Epithelial cell of esophagus (primary cell): ENCODE measurements around the gene ARSB.

Source experiments
- DNase-seq: peaks from one replicate; pipeline ENCODE4 v3.0.0; 2010; ENCODE audit warnings: low read depth
- H3K4me3 ChIP-seq: 2 replicates; pipeline ENCODE4 v1.5.1; 2011; ENCODE audit warnings: mild to moderate bottlenecking, low read length, control low read depth
- TF ChIP-seq, protein P1 (sequence below): IDR thresholded peaks from 2 replicates; pipeline ENCODE4 v1.5.1; 2011; ENCODE audit warnings: low read depth, mild to moderate bottlenecking, low read length, control low read depth, inconsistent platforms; ENCODE audit not compliant: insufficient read depth; ENCODE audit errors: missing control alignments

ARSB gene

DNA sequence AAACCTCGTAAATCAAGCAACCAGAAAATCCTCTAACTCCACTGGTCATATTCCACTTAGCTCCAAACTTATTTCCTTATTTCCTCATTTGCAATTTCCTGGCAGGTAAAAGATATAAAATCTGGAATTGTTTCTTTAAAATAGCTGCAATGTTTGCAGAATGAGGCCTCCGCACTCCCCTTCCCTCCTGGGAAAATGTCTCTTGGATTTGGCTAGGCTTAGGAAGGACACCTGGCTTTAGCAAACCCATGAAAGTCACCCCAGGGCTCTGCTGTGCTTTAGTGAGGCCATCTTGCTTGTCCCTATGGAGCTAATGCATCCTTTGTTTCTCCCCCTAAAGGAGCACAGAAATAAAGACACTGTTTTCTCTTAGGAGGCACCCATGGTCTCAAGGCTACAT, 10.5 kb downstream of the ARSB start:
- no peak for DNase-seq
- H3K4me3 ChIP-seq, result no peak overlapping the region
- TF ChIP-seq, protein P1, sequence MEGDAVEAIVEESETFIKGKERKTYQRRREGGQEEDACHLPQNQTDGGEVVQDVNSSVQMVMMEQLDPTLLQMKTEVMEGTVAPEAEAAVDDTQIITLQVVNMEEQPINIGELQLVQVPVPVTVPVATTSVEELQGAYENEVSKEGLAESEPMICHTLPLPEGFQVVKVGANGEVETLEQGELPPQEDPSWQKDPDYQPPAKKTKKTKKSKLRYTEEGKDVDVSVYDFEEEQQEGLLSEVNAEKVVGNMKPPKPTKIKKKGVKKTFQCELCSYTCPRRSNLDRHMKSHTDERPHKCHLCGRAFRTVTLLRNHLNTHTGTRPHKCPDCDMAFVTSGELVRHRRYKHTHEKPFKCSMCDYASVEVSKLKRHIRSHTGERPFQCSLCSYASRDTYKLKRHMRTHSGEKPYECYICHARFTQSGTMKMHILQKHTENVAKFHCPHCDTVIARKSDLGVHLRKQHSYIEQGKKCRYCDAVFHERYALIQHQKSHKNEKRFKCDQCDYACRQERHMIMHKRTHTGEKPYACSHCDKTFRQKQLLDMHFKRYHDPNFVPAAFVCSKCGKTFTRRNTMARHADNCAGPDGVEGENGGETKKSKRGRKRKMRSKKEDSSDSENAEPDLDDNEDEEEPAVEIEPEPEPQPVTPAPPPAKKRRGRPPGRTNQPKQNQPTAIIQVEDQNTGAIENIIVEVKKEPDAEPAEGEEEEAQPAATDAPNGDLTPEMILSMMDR, result no peak

- TF ChIP-seq, protein P1, result no peak
- H3K4me3 ChIP-seq, result no peak overlapping the region
- no peak for DNase-seq
These were observed 11.1 kb downstream of the ARSB start for GRCh38 chr5:78974011-78974410.

DNA sequence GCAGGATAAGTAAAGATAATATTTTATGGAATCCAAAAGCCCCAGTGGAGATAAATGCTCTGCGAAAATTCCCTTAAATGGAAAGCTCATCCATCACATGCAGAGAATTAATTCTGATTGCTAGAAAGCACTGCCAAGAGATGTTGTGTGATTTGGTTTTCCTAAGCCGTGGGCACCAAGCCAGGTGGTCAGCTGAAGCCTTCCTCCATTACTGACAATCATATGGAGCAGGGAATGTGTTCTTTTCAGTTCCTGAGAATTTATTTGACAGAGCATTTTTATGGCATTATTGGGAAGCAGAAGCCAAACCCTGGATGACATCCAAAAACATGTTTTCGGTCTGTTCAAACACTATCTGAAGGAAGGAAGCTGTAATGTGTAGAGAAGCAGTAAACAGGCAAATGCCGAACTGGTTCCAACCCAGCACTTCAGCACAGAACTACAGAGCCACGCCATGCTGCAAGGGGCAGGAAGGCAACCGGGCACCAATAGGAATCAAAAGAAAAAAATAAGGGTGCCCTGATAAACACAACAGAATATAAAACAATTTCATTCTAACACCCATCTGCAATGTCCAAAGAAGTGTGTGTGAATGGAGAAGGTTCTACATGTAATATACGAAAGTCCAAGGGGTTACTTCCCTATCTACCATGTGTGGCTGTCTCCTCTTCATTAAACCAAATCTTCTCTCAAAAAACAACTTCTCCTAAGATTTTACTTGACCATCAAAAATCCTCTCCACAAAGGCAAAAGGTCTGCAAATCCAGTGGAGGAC, 12.3 kb downstream of the ARSB start:
- H3K4me3 ChIP-seq, result no peak overlapping the region
- no peak for DNase-seq
- TF ChIP-seq, protein P1, result no peak

DNA sequence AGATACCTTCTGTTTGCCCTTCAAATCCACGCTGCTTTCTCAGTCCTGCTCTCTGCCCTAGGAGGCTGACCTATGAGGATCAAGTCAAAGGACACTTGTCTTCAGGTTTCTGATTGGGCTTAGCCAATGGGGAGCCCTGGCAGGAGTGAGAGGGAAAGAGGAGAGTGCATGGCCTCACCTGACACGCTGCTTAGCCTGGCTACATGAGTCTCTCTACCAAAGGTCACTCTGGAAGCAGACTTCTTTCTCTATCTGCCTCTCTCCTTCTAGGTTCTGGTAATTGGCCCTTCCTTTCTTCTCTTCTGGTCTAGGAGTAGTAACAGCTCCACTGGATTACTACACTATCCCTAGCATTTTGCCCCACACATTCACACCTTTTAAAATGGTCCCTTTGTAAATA, 13.1 kb downstream of the ARSB start:
- no peak overlapping the region for H3K4me3 ChIP-seq
- TF ChIP-seq, protein P1, result no peak
- DNase-seq, result no peak

DNA sequence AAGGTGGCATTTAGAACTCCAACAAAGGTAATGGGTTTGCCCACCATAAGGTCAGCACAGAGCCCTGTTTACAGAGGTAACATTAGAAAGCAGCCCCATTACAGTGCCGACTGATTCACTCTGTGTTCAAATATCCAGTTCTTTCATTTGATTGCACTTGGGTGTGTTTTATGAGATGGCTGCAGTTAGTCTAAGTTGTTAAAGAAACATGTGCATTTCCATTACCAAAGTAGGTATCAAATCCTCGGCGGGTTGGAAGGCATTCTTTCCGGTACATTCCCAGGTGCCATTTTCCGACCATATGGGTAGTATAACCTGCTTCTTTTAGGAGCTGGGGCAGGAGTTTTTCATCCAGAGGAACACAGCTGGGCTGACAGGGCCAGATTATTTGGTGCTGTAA, 16.3 kb downstream of the ARSB start:
- no peak overlapping the region for H3K4me3 ChIP-seq
- DNase-seq, result no peak
- TF ChIP-seq, protein P1, result no peak

DNA sequence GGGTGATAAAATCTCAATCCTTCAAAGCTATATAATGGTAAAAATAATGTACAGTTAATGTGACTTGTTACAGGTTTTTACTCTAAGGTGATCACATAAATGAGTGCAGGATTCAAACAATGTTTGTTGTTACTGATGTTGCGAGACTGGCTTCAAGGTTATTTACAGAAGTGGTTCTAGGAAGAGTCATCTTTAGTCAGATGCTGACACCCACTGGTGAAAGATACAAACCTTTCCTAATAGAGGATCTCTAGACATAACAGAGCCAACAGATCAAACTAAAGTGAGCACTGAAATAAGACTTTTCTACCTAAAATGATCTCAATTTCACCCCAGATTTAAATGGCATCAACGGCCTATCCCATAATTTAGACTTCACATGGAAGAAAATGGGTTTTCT, 20.2 kb downstream of the ARSB start:
- TF ChIP-seq, protein P1, result peak; percentile 57
- DNase-seq, result peak; percentile 78
- H3K4me3 ChIP-seq, result no peak overlapping the region

DNA sequence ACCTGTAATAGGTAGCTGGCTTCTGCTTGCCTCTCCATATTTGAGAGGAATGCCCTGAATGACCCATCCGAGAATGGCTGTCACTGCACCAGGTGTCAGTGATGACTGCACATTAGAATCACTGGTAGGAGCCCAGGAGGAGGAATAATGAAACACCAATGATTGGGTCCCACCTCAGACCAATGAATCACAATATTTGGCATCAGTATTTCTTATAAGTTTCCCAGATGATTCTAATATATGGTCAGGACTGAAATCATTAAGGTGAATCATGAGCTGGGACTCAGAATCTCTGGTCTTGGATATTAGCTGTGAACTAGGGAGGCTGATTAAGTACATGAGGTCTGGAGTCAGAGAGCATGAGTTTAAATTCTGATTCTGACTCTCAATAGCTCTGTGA, 23.4 kb downstream of the ARSB start:
- H3K4me3 ChIP-seq, result no peak overlapping the region
- TF ChIP-seq, protein P1, result no peak
- DNase-seq, result peak; percentile 53
